Left lung (tissue), 10 donors: ENCODE results near the gene MTUS2. TPM values are rescaled to one million over a fixed set of nuclear protein-coding genes. Genes with fewer than 3 reads are reported as not detected.

Experiments
- ATAC-seq: fragments of 200-7000 bp; cut with Tn5 transposase; one replicate; pipeline ENCODE4 v1.9.1; 2020; ENCODE audit warnings: moderate library complexity
- DNase-seq, 4 donors: peaks; one replicate each; pipeline ENCODE4 v3.0.0-alpha.2; 2013 to 2020
- H3K27ac ChIP-seq, 2 donors: fragments of 200-600 bp; sonication (generic) in 1 of 2; one replicate each; pipeline versions ENCODE4 v1.5.0 to v1.8.0; 2020 to 2021
- H3K27me3 ChIP-seq, 2 donors: fragments of 200-600 bp; sonication (generic) in 1 of 2; one replicate each; pipeline versions ENCODE4 v1.5.0 to v1.8.0; 2020 to 2021
- H3K36me3 ChIP-seq, 2 donors: fragments of 200-600 bp; sonication (generic) in 1 of 2; one replicate each; pipeline versions ENCODE4 v1.5.0 to v1.8.0; 2020 to 2021
- H3K4me1 ChIP-seq, 2 donors: fragments of 200-600 bp; one replicate each; pipeline ENCODE4 v1.8.0; 2021
- H3K4me3 ChIP-seq, 2 donors: fragments of 200-600 bp; sonication (generic) in 1 of 2; one replicate each; pipeline versions ENCODE4 v1.5.0 to v1.8.0; 2020 to 2021; ENCODE audit warnings: mild to moderate bottlenecking in 1 of 2
- H3K9me3 ChIP-seq, 2 donors: fragments of 200-600 bp; sonication (generic) in 1 of 2; one replicate each; pipeline versions ENCODE4 v1.5.0 to v1.8.0; 2020 to 2021
- CTCF ChIP-seq, 2 donors: fragments of 200-600 bp; sonication (generic) in 1 of 2; IDR thresholded peaks; one replicate each; pipeline versions ENCODE4 v1.5.0 to v1.8.0; 2021; ENCODE audit warnings: antibody characterized with exemption in 2 of 2
- intact Hi-C, 2 donors: fragments of 100-400 bp; cut with DNase I; formaldehyde crosslinking; loops; one replicate each; pipeline versions ENCODE4 v1.11.2 to v1.14.2; 2022
- polyA plus RNA-seq, 6 donors: library from polyadenylated mRNA; unstranded; fragments of 120-200 nt; gene quantifications; one replicate each; pipeline ENCODE4 v1.2.1, GENCODE V29; 2013; ENCODE audit not compliant: insufficient read length in 6 of 6
- total RNA-seq, 2 donors: library from RNA; stranded (reverse); fragmentation: NEBNext Ultra II Directional; extraction: Animal tissue kit (Norgen Biotek cat#: 25700); gene quantifications; one replicate each; pipeline ENCODE4 v1.2.1, GENCODE V29; 2021
- donor health status: DM: no; HTN: yes; CAD: no.
- donor health status: DM: no; HTN: no; CAD: no.

Gene MTUS2
- total and polyA plus RNA-seq, 8 donors, result 0.21 to 0.92 (median 0.50) TPM

- no peaks in the 10 kb centered on the region for H3K9me3 ChIP-seq
- intact Hi-C loops, result no loop called here
- ATAC-seq, result no peak
- no peak for DNase-seq
- TF ChIP-seq CTCF (IDR thresholded peaks at IDR 0.05), result no peak
- H3K4me1 ChIP-seq, result no peaks in the 10 kb centered on the region
- H3K4me3 ChIP-seq, result no peak overlapping the region
- H3K36me3 ChIP-seq, result no peaks in the 10 kb centered on the region
- H3K27ac ChIP-seq, result no peak overlapping the region
- peaks cover 0 to 10% of the 10 kb centered on the region in 2 donors for H3K27me3 ChIP-seq
Observed at GRCh38 chr13:28976636-28977035, 156.5 kb downstream of the MTUS2 start.

- ATAC-seq, result no peak
- H3K27me3 ChIP-seq, result peaks cover 0 to 12% of the 10 kb centered on the region in 2 donors
- intact Hi-C loops, result no loop called here
Observed at GRCh38 chr13:28978574-28978973, 158.4 kb downstream of the MTUS2 start.

GRCh38 chr13:28981530-28981929 lies 161.4 kb downstream of the MTUS2 start:
- ATAC-seq, result no peak

More at GRCh38 chr13:28978574-28978973, 158.4 kb downstream of the MTUS2 start:
- Histone ChIP-seq H3K4me3 (no peak overlapping the region), H3K9me3 (no peaks in the 10 kb centered on the region), H3K4me1 (no peaks in the 10 kb centered on the region), H3K27ac (no peak overlapping the region), H3K36me3 (no peaks in the 10 kb centered on the region)
- TF ChIP-seq CTCF (IDR thresholded peaks at IDR 0.05), result no peak
- DNase-seq, result no peak

GRCh38 chr13:28983641-28984040 lies 163.5 kb downstream of the MTUS2 start:
- ATAC-seq (peak; percentile 47), DNase-seq (no peak)
- peaks cover 0 to 32% of the 10 kb centered on the region in 2 donors for H3K27me3 ChIP-seq
- no peaks in the 10 kb centered on the region for H3K9me3 ChIP-seq
- TF ChIP-seq CTCF (IDR thresholded peaks at IDR 0.05), result no peak
- no peaks in the 10 kb centered on the region for H3K36me3 ChIP-seq
- H3K4me3 ChIP-seq, result no peak overlapping the region
- intact Hi-C loops, result no loop called here
- no peaks in the 10 kb centered on the region for H3K4me1 ChIP-seq
- H3K27ac ChIP-seq, result no peak overlapping the region

More at GRCh38 chr13:28981530-28981929, 161.4 kb downstream of the MTUS2 start:
- peaks cover 0 to 26% of the 10 kb centered on the region in 2 donors for H3K27me3 ChIP-seq
- H3K9me3 ChIP-seq, result no peaks in the 10 kb centered on the region
- no peak overlapping the region for H3K4me3 ChIP-seq
- TF ChIP-seq CTCF (IDR thresholded peaks at IDR 0.05), result no peak
- no peaks in the 10 kb centered on the region for H3K4me1 ChIP-seq
- H3K27ac ChIP-seq, result no peak overlapping the region
- intact Hi-C loops, result no loop called here
- no peaks in the 10 kb centered on the region for H3K36me3 ChIP-seq
- DNase-seq, result no peak

GRCh38 chr13:28984326-28984725 lies 164.2 kb downstream of the MTUS2 start:
- H3K36me3 ChIP-seq, result no peaks in the 10 kb centered on the region
- H3K27me3 ChIP-seq, result peaks cover 0 to 32% of the 10 kb centered on the region in 2 donors
- ATAC-seq (no peak), DNase-seq (no peak)
- intact Hi-C loops, result no loop called here
- no peaks in the 10 kb centered on the region for H3K4me1 ChIP-seq
- no peaks in the 10 kb centered on the region for H3K9me3 ChIP-seq
- H3K27ac ChIP-seq, result no peak overlapping the region
- H3K4me3 ChIP-seq, result no peak overlapping the region
- no peak for TF ChIP-seq CTCF (IDR thresholded peaks at IDR 0.05)
